Ovary (tissue), 9 donors: ENCODE measurements around the gene PKP1. TPM values are rescaled to one million over a fixed set of nuclear protein-coding genes. Genes with fewer than 3 reads are reported as not detected.

Experiments
- DNase-seq, 5 donors: peaks; one replicate each; pipeline ENCODE4 v3.0.0-alpha.2; 2019 to 2020
- H3K27ac ChIP-seq, 2 donors: fragments of 200-600 bp; one replicate each; pipeline versions ENCODE4 v1.5.1 to v1.8.0; 2019 to 2022
- H3K27me3 ChIP-seq: fragments of 200-600 bp; one replicate; pipeline ENCODE4 v1.8.0; 2022
- H3K36me3 ChIP-seq: fragments of 200-600 bp; sonication (generic); one replicate; pipeline ENCODE4 v1.5.1; 2019
- H3K4me1 ChIP-seq: one replicate; pipeline ENCODE4 v1.8.1; 2013; ENCODE audit warnings: mild to moderate bottlenecking, moderate library complexity; ENCODE audit not compliant: insufficient read depth
- H3K4me3 ChIP-seq: fragments of 200-600 bp; sonication (generic); one replicate; pipeline ENCODE4 v1.5.1; 2017
- H3K9me3 ChIP-seq, 2 donors: fragments of 200-600 bp in 1 of 2; sonication (generic) in 1 of 2; one replicate each; pipeline versions ENCODE4 v1.5.1 to v1.8.1; 2013 to 2019; ENCODE audit warnings: mild to moderate bottlenecking in 1 of 2, moderate library complexity in 1 of 2
- EP300 ChIP-seq: sonication (generic); formaldehyde crosslinking; IDR thresholded peaks from one replicate; pipeline ENCODE4 v1.6.1; 2017; ENCODE audit warnings: antibody characterized with exemption
- POLR2A ChIP-seq: fragments of 450-650 bp; IDR thresholded peaks from one replicate; pipeline ENCODE4 v1.6.1; 2017; ENCODE audit warnings: antibody characterized with exemption, mild to moderate bottlenecking, moderate library complexity
- WGBS, 3 donors: extraction: QIAGEN DNeasy Blood & Tissue Kit in 1 of 3; methylation state at CpG; one replicate each; pipeline versions ENCODE4 v1.1.5 to v1.1.7; 2013 to 2017; 5-methylcytosine and 5-hydroxymethylcytosine counted together
- intact Hi-C, 4 donors: fragments of 100-400 bp; cut with DNase I; formaldehyde crosslinking; loops; one replicate each; pipeline versions ENCODE4 v1.11.0 to v1.15.1; 2022 to 2023
- polyA plus RNA-seq, 2 donors: library from polyadenylated mRNA; stranded (reverse); fragments of 200-250 nt in 1 of 2; fragments of 350-450 nt in 1 of 2; fragmentation: Illumina TruSeq in 1 of 2; extraction: RNeasy Lipid Tissue Mini Kit (QIAGEN cat#74804) in 1 of 2; gene quantifications; one replicate each; pipeline ENCODE4 v1.2.3, GENCODE V29; 2013 to 2014
- total RNA-seq, 7 donors: library from RNA; depleted of rRNA in 2 of 7; stranded (reverse); fragments of >200 nt in 2 of 7; fragmentation: NEBNext Ultra II Directional in 3 of 7; extraction: Animal tissue kit (Norgen Biotek cat#: 25700) in 3 of 7; gene quantifications; one replicate each; pipeline versions ENCODE4 v1.1.0 to v1.2.4, GENCODE V29; 2016 to 2023
- TF ChIP-seq, protein P1 (sequence below), 3 donors: fragments of 450-650 bp in 2 of 3; fragments of 200-600 bp in 1 of 3; IDR thresholded peaks; one replicate each; pipeline versions ENCODE4 v1.5.1 to v1.8.0; 2016 to 2022; ENCODE audit warnings: antibody characterized with exemption in 3 of 3, mild to moderate bottlenecking in 1 of 3
- donor health status: DM: no; HTN: no; CAD: no; lungs with moderate emphysema.
- donor health status: DM: no; HTN: no; CAD: no.
- donor health status: Bipolar disorder and iron deficiency.
- donor health status: DM: yes; HTN: yes; CAD: no.
- donor health status: DM: no; HTN: no; CAD: no.
- donor health status: DM: yes; HTN: yes; CAD: no.

Gene PKP1
- total and polyA plus RNA-seq, 9 donors = 0.05 to 0.48 (median 0.18) TPM; not detected in 2

DNA sequence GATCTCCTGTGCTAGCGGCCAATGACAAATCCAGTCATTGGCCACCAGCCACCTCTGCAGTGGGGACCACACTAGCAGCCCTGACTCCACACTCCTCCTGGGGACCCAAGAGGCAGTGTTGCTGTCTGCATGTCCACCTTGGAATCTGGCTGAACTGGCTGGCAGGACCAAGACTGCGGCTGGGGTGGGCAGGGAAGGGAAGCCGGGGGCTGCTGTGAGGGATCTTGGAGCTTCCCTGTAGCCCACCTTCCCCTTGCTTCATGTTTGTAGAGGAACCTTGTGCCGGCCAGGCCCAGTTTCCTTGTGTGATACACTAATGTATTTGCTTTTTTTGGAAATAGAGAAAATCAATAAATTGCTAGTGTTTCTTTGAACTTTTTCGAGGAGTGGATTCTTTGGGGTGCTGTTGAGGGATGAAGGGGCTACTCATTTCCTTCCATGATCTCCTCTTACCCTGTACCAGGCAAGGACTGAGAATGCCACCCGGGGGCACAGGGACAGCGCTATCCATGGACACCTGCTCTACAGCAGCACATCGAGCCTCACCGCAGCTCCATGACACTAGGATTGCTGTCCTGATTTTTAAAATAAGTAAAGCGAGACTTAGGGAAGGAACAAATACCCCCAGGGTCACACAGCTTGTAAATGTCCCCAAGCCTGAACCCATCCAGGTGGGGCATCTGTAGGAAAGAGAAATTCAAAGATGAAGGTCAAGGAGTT lies 49.5 kb downstream of the PKP1 start:
- H3K36me3 ChIP-seq = no peaks in the 10 kb centered on the region
- DNase-seq = no peak
- no peaks in the 10 kb centered on the region for H3K9me3 ChIP-seq
- TF ChIP-seq, protein P1, sequence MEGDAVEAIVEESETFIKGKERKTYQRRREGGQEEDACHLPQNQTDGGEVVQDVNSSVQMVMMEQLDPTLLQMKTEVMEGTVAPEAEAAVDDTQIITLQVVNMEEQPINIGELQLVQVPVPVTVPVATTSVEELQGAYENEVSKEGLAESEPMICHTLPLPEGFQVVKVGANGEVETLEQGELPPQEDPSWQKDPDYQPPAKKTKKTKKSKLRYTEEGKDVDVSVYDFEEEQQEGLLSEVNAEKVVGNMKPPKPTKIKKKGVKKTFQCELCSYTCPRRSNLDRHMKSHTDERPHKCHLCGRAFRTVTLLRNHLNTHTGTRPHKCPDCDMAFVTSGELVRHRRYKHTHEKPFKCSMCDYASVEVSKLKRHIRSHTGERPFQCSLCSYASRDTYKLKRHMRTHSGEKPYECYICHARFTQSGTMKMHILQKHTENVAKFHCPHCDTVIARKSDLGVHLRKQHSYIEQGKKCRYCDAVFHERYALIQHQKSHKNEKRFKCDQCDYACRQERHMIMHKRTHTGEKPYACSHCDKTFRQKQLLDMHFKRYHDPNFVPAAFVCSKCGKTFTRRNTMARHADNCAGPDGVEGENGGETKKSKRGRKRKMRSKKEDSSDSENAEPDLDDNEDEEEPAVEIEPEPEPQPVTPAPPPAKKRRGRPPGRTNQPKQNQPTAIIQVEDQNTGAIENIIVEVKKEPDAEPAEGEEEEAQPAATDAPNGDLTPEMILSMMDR (IDR thresholded peaks at IDR 0.05) = no peak
- TF ChIP-seq EP300 = no peak
- H3K4me1 ChIP-seq = no peaks in the 10 kb centered on the region
- intact Hi-C loops = no loop called here
- no peak overlapping the region for H3K4me3 ChIP-seq
- WGBS, 3 donors = 93 to 95% (median 94%) methylated on average over 10 of the region's 10 CpGs
- H3K27me3 ChIP-seq = no peaks in the 10 kb centered on the region
- H3K27ac ChIP-seq = no peak overlapping the region

DNA sequence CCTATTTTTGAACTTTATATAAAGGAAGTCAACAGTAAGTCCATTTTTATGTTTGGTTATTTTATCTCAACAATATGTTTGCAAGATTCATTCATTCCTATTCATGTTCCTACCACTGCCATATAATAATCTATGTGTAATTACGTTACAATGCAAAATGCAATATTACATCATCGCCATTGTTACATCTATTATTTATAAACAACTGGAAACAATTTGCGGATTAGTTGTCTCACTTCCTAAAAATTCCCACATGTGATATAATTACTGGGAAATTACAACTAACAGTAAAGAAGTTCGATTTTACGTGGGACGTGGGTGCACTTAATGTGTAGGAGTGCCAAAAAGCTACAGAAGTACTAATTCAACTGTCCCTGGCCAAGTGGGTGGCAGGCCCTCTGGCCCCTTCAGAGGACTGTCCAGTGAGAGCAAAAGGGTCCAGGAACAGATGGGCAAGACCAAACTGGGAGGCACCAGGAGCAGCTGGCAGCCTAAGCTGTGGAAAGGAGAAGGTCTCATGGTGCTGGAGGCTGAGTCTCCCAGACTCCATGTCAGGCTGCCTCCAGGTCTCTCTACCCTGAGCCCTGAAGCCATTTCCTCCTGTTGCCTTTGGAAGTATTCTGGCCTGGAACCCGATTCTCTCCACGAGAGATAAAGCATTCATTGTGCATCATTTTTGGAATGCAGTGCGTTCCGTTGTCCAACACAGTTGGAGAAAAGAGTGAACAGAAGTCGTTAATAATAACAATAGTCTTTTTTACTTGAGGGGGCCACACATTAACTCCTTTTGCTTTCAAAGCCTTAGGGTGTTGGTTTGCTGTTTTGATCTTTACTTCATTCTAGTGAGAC lies 51.2 kb downstream of the PKP1 start:
- Histone ChIP-seq H3K9me3 (no peaks in the 10 kb centered on the region), H3K27me3 (no peaks in the 10 kb centered on the region), H3K36me3 (no peaks in the 10 kb centered on the region), H3K27ac (no peak overlapping the region), H3K4me1 (no peaks in the 10 kb centered on the region), H3K4me3 (no peak overlapping the region)
- TF ChIP-seq POLR2A (no peak), EP300 (no peak)
- TF ChIP-seq, protein P1 (IDR thresholded peaks at IDR 0.05) = no peak
- intact Hi-C loops = no loop called here
- no peak for DNase-seq
- WGBS, 3 donors = 55 to 67% (median 56%) methylated on average over 11 of the region's 11 CpGs

DNA sequence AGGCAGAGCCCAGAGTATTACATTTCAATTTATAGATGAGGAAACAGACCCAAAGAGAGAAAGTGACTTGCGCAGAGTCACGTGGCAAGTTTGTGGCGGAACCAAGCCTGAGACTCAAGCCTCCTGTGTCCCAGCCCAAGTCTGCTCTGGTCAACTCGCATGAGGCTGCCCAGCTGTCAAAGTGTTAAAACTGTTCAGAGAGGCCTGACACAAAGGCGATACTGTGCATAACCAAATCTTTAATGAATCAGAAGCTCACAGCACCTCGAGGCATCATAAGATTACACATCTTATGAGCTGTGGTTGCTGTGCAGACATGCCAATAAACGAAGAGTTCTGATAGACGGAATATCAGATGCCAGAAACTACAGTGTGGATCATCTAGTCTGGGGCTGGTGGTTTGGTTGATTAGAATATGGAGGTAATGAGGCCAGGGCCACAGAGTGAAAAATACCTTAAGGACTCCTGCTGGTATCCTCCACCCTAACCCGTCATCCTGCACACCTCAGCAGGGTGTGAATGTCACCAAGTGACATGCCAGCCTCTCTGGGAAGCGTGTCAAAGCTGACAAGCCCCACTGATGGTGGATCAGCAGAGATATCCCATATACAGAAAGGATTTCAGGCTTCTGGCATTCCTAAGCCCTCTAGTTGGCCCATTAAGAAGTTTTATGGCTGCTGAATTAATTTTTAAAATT lies 52.0 kb downstream of the PKP1 start:
- Histone ChIP-seq H3K36me3 (no peaks in the 10 kb centered on the region), H3K4me3 (no peak overlapping the region), H3K27me3 (no peaks in the 10 kb centered on the region), H3K9me3 (no peaks in the 10 kb centered on the region), H3K27ac (no peak overlapping the region), H3K4me1 (no peaks in the 10 kb centered on the region)
- whole genome bisulfite sequencing, 3 donors = 84% methylated on average over 10 of the region's 10 CpGs
- TF ChIP-seq EP300 (no peak), POLR2A (no peak)
- TF ChIP-seq, protein P1 (IDR thresholded peaks at IDR 0.05) = no peak
- DNase-seq = no peak
- intact Hi-C loops = no loop called here

DNA sequence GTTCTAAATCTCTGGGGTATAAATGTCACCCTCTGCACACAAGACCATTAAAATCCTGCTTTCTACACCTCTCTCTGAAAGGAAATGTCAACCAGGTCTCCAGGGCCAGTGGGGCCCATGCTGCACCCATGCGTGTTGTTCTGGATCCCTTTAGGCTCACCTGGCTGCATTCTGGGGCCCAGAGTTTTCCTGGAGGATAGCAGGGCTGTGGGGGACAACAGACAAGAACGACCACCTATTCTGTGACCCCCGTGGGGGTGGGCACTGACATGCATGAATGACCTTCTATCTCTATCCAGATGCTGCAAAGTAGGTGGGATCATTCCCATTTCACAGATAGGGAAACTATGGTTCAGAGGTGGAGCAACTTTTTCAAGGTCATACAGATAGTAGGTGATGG lies 52.6 kb downstream of the PKP1 start:
- H3K4me1 ChIP-seq = no peaks in the 10 kb centered on the region
- no peak for DNase-seq
- H3K36me3 ChIP-seq = no peaks in the 10 kb centered on the region
- H3K9me3 ChIP-seq = no peaks in the 10 kb centered on the region
- 68 to 80% (median 73%) methylated on average over 3 of the region's 3 CpGs for WGBS, 3 donors
- no peak overlapping the region for H3K27ac ChIP-seq
- H3K27me3 ChIP-seq = no peaks in the 10 kb centered on the region
- no peak overlapping the region for H3K4me3 ChIP-seq
- intact Hi-C loops = no loop called here
- TF ChIP-seq EP300 (no peak), POLR2A (no peak)
- TF ChIP-seq, protein P1 (IDR thresholded peaks at IDR 0.05) = no peak
